ENCODE results near the gene ZNF417. TPM values are rescaled to one million over a fixed set of nuclear protein-coding genes. Genes with fewer than 3 reads are reported as not detected.

The ZNF417 gene
- total and polyA plus RNA-seq, 9 of the 15 experiments (the other 6 are each of a cell fraction or from before 2014, with no cell fraction given): 0.35 to 7.2 (median 3.2) TPM

GRCh38 chr19:57886046-57886445 is 30.3 kb downstream of the ZNF417 start (continued):
- no peak for TF ChIP-seq ZNF436 (CRISPR knock-in tag; IDR thresholded peaks at IDR 0.05)
- TF ChIP-seq KDM2B (CRISPR knock-in tag; IDR thresholded peaks at IDR 0.05): no peak
- no peak for TF ChIP-seq HNRNPLL (IDR thresholded peaks at IDR 0.05; ENCODE audit: low read depth, low read length, poor library complexity, severe bottlenecking)
- no peak for TF ChIP-seq KLF16 (IDR thresholded peaks at IDR 0.05)
- no peak for TF ChIP-seq ZKSCAN1 (IDR thresholded peaks at IDR 0.05; ENCODE audit: low read depth, low read length)
- TF ChIP-seq MXD1 (CRISPR knock-in tag; IDR thresholded peaks at IDR 0.05; ENCODE audit: borderline replicate concordance, poor library complexity, severe bottlenecking): no peak
- TF ChIP-seq CGGBP1 (CRISPR knock-in tag; IDR thresholded peaks at IDR 0.05): no peak
- no peak for TF ChIP-seq E2F6 (IDR thresholded peaks at IDR 0.05; ENCODE audit: borderline replicate concordance in 1 of 2, extremely low read depth in 1 of 2, insufficient read depth in 1 of 2, insufficient read length in 1 of 2, low read depth in 1 of 2, low read length in 1 of 2, poor library complexity in 1 of 2, severe bottlenecking in 1 of 2)
- TF ChIP-seq NCOR1 (IDR thresholded peaks at IDR 0.05): no peak

Data from K562 (cell line).